Sigmoid colon (tissue), 7 donors: Measurements from ENCODE around the gene SLC38A8. TPM values are rescaled to one million over a fixed set of nuclear protein-coding genes. Genes with fewer than 3 reads are reported as not detected.

Source experiments
- DNase-seq: peaks from one replicate; pipeline ENCODE4 v3.0.0-alpha.2; 2019
- H3K27ac ChIP-seq, 4 donors: fragments of 200-600 bp; sonication (generic); one replicate each; pipeline ENCODE4 v1.5.1; 2016 to 2019; ENCODE audit warnings: mild to moderate bottlenecking in 1 of 4
- H3K27me3 ChIP-seq, 3 donors: fragments of 200-600 bp; sonication (generic); one replicate each; pipeline ENCODE4 v1.5.1; 2019; ENCODE audit warnings: mild to moderate bottlenecking in 1 of 3
- H3K36me3 ChIP-seq, 4 donors: fragments of 200-600 bp; sonication (generic); one replicate each; pipeline ENCODE4 v1.5.1; 2016 to 2019
- H3K4me1 ChIP-seq, 4 donors: fragments of 200-600 bp; sonication (generic); one replicate each; pipeline ENCODE4 v1.5.1; 2017 to 2019
- H3K4me3 ChIP-seq, 4 donors: fragments of 200-600 bp; sonication (generic); one replicate each; pipeline ENCODE4 v1.5.1; 2017 to 2019; ENCODE audit warnings: mild to moderate bottlenecking in 2 of 4, moderate library complexity in 1 of 4
- H3K9me3 ChIP-seq, 4 donors: fragments of 200-600 bp in 3 of 4; sonication (generic) in 3 of 4; one replicate each; pipeline versions ENCODE4 v1.5.1 to v1.6.1; 2013 to 2019
- EP300 ChIP-seq, 4 donors: sonication (generic); formaldehyde crosslinking; IDR thresholded peaks; one replicate each; pipeline ENCODE4 v1.6.1; 2017; ENCODE audit warnings: antibody characterized with exemption in 4 of 4
- POLR2A ChIP-seq, 2 donors: fragments of 450-650 bp; IDR thresholded peaks; one replicate each; pipeline ENCODE4 v1.6.1; 2016; ENCODE audit warnings: antibody characterized with exemption in 2 of 2, mild to moderate bottlenecking in 2 of 2, moderate library complexity in 2 of 2
- POLR2AphosphoS5 ChIP-seq, 4 donors: sonication (generic); formaldehyde crosslinking; IDR thresholded peaks; one replicate each; pipeline ENCODE4 v1.6.1; 2017; ENCODE audit warnings: antibody characterized with exemption in 4 of 4
- WGBS, 2 donors: extraction: QIAGEN DNeasy Blood & Tissue Kit; methylation state at CpG; one replicate each; pipeline ENCODE4 v1.1.7; 2013; 5-methylcytosine and 5-hydroxymethylcytosine counted together
- intact Hi-C: fragments of 100-400 bp; cut with DNase I; formaldehyde crosslinking; loops from one replicate; pipeline ENCODE4 v1.15.1; 2023
- polyA plus RNA-seq, 3 donors: library from polyadenylated mRNA; stranded (reverse); fragments of 200-250 nt; gene quantifications; one replicate each; pipeline ENCODE4 v1.2.3, GENCODE V29; 2013
- total RNA-seq, 4 donors: library from RNA; depleted of rRNA; stranded (reverse); fragments of >200 nt; gene quantifications; one replicate each; pipeline ENCODE4 v1.1.0, GENCODE V29; 2016
- TF ChIP-seq, protein P1 (sequence below), 4 experiments: fragments of 450-650 bp in 3 of 4; fragments of 200-600 bp in 1 of 4; IDR thresholded peaks; one replicate each; pipeline ENCODE4 v1.5.1; 2016 to 2019; ENCODE audit warnings: antibody characterized with exemption in 4 of 4, mild to moderate bottlenecking in 3 of 4, moderate library complexity in 2 of 4
- donor health status: healthy with polysubstance abuse.
- donor health status: Bipolar disorder and iron deficiency.
- donor health status: healthy.

Gene SLC38A8
- total and polyA plus RNA-seq, 7 donors, result not detected

DNA sequence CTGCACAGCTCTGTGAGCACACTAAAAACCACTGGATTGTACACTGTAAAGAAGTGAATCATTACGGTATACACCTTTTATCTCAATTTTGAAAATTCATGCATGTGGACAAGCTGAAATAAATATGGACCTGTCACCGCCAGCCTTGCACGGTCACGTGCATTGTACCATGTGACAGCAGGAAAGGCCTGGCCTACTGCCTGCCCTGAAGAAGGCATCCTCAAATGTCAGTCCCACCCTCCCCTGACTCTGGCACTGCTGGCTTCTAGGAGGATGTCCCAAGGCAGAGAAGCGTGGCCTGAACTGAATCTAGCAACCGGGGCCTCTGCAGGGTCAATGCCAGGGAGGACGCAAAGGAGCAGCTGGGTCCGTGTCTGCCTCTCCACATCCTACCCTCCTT lies 34.6 kb downstream of the SLC38A8 start:
- no peak for TF ChIP-seq POLR2AphosphoS5 (IDR thresholded peaks at IDR 0.05)
- no peak for TF ChIP-seq POLR2A (IDR thresholded peaks at IDR 0.05)
- TF ChIP-seq, protein P1, sequence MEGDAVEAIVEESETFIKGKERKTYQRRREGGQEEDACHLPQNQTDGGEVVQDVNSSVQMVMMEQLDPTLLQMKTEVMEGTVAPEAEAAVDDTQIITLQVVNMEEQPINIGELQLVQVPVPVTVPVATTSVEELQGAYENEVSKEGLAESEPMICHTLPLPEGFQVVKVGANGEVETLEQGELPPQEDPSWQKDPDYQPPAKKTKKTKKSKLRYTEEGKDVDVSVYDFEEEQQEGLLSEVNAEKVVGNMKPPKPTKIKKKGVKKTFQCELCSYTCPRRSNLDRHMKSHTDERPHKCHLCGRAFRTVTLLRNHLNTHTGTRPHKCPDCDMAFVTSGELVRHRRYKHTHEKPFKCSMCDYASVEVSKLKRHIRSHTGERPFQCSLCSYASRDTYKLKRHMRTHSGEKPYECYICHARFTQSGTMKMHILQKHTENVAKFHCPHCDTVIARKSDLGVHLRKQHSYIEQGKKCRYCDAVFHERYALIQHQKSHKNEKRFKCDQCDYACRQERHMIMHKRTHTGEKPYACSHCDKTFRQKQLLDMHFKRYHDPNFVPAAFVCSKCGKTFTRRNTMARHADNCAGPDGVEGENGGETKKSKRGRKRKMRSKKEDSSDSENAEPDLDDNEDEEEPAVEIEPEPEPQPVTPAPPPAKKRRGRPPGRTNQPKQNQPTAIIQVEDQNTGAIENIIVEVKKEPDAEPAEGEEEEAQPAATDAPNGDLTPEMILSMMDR (IDR thresholded peaks at IDR 0.05), result no peak
- no peak for TF ChIP-seq EP300 (IDR thresholded peaks at IDR 0.05)
- no peak overlapping the region for H3K27ac ChIP-seq
- intact Hi-C loops, result no loop called here
- no peak for DNase-seq
- no peaks in the 10 kb centered on the region for H3K9me3 ChIP-seq
- no peak overlapping the region for H3K4me3 ChIP-seq
- H3K4me1 ChIP-seq, result no peaks in the 10 kb centered on the region
- H3K27me3 ChIP-seq, result peaks cover 0 to 8% (median 0%) of the 10 kb centered on the region in 3 donors
- no peaks in the 10 kb centered on the region for H3K36me3 ChIP-seq
- 68 to 74% methylated on average over 8 of the region's 8 CpGs for WGBS, 2 donors

DNA sequence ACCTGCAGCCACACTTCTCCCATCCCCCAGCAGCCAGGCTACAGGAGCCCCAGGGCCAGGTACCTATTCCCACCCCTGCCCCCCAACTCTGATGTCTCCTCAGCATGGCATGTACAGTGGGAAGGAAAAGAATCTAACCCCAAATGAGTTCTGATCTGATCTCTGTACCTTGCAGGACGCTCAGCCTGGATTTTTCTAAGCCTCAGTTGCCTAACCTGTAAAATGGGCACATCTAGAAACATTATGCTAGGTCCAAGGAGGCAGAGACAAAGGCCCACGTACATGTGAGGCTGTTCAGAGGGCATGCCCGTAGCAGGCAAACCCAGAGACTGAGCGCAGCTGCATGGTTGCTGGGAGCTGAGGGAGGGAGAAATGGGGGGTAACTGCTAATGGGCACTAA lies 35.1 kb downstream of the SLC38A8 start:
- DNase-seq, result no peak
- TF ChIP-seq, protein P1 (IDR thresholded peaks at IDR 0.05), result no peak
- TF ChIP-seq POLR2AphosphoS5 (IDR thresholded peaks at IDR 0.05), result no peak
- TF ChIP-seq EP300 (IDR thresholded peaks at IDR 0.05), result no peak
- TF ChIP-seq POLR2A (IDR thresholded peaks at IDR 0.05), result no peak
- H3K27me3 ChIP-seq, result peaks cover 0 to 8% (median 0%) of the 10 kb centered on the region in 3 donors
- H3K9me3 ChIP-seq, result no peaks in the 10 kb centered on the region
- H3K4me3 ChIP-seq, result no peak overlapping the region
- H3K4me1 ChIP-seq, result no peaks in the 10 kb centered on the region
- 73 to 81% methylated on average over 4 of the region's 4 CpGs for WGBS, 2 donors
- intact Hi-C loops, result no loop called here
- H3K36me3 ChIP-seq, result no peaks in the 10 kb centered on the region
- H3K27ac ChIP-seq, result no peak overlapping the region

DNA sequence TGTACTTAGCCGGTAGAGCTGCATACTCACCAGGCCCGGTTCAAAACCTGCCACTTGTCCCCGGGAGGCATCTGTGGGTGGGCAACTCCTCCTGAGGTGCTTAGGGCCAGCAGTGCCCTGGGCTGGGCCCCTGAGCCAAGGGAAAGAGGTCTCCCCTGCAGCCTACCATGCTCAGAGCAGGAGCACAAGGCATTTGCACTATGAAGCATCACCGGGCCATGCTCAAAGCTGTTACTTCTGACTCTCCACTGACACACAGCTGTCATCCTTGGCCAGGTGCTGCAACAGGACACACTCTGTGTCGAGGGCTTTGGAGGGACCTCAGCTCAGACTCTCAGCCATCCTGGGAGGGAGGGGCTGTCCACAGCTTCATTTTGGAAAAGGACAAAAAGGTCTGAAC lies 37.2 kb downstream of the SLC38A8 start:
- H3K9me3 ChIP-seq, result no peaks in the 10 kb centered on the region
- H3K27me3 ChIP-seq, result peaks cover 0 to 20% (median 0%) of the 10 kb centered on the region in 3 donors
- intact Hi-C loops, result no loop called here

DNA sequence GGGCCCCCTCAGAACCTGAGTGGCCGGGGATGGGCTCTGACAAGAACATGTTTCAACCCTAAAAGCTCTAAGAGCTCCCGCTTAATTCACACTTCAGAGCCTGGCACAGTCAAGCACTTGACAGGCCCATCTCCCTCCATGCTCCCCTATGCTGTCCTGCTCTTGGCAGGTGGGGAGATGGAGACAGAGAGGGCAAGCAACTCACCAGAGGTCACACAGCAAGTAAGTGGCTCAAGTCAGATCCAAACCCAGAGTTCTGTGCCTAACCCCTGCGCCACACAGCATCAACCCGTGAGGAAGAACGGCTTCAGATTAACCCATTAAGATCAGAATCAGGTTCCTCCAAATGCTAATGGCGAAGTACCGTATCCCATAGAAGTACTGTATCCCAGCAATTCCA lies 38.2 kb downstream of the SLC38A8 start:
- WGBS, 2 donors, result 71 to 86% methylated on average over 7 of the region's 7 CpGs
- no peak for DNase-seq
- H3K4me1 ChIP-seq, result no peaks in the 10 kb centered on the region
- intact Hi-C loops, result no loop called here
- no peaks in the 10 kb centered on the region for H3K36me3 ChIP-seq
- no peak overlapping the region for H3K4me3 ChIP-seq
- H3K27ac ChIP-seq, result no peak overlapping the region
- H3K27me3 ChIP-seq, result peaks cover 0 to 21% (median 1%) of the 10 kb centered on the region in 3 donors
- TF ChIP-seq POLR2AphosphoS5 (IDR thresholded peaks at IDR 0.05) (no peak), POLR2A (IDR thresholded peaks at IDR 0.05) (no peak), EP300 (IDR thresholded peaks at IDR 0.05) (no peak)
- TF ChIP-seq, protein P1 (IDR thresholded peaks at IDR 0.05), result no peak
- H3K9me3 ChIP-seq, result no peaks in the 10 kb centered on the region

More for the DNA sequence above, 37.2 kb downstream of the SLC38A8 start:
- no peak for DNase-seq
- Histone ChIP-seq H3K4me1 (no peaks in the 10 kb centered on the region), H3K4me3 (no peak overlapping the region), H3K36me3 (no peaks in the 10 kb centered on the region), H3K27ac (no peak overlapping the region)
- 68 to 79% methylated on average over 5 of the region's 5 CpGs for WGBS, 2 donors
- TF ChIP-seq POLR2AphosphoS5 (IDR thresholded peaks at IDR 0.05) (no peak), EP300 (IDR thresholded peaks at IDR 0.05) (no peak), POLR2A (IDR thresholded peaks at IDR 0.05) (no peak)
- TF ChIP-seq, protein P1 (IDR thresholded peaks at IDR 0.05), result no peak

DNA sequence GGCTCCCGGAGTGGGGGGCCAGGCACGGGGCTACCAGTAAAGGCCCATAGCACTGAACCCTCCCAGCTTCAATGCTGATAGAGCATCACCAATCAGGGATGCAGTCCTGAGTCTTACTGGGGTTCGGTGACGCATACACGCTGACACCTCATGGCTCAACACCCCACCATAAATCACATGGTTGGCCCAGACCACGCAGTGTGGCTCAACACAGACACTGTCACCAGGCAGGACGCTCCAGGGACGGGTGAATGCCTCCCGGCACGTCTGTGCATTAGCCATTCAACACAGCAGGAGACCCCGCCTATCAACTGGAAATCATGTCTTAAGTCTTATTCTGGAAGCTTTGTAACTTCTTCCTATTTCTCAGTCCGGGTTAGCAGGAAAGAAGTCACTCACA lies 39.6 kb downstream of the SLC38A8 start:
- intact Hi-C loops, result no loop called here
- 81 to 82% methylated on average over 12 of the region's 12 CpGs for WGBS, 2 donors
- DNase-seq, result no peak

More for the DNA sequence above, 39.6 kb downstream of the SLC38A8 start:
- Histone ChIP-seq H3K27me3 (peaks cover 0 to 31% (median 15%) of the 10 kb centered on the region in 3 donors), H3K4me3 (no peak overlapping the region), H3K27ac (no peak overlapping the region), H3K4me1 (no peaks in the 10 kb centered on the region), H3K9me3 (no peaks in the 10 kb centered on the region), H3K36me3 (no peaks in the 10 kb centered on the region)
- no peak for TF ChIP-seq EP300 (IDR thresholded peaks at IDR 0.05)
- TF ChIP-seq POLR2A (IDR thresholded peaks at IDR 0.05), result no peak
- no peak for TF ChIP-seq POLR2AphosphoS5 (IDR thresholded peaks at IDR 0.05)
- TF ChIP-seq, protein P1 (IDR thresholded peaks at IDR 0.05), result no peak
